Gastroesophageal sphincter (tissue), 4 donors: Measurements from ENCODE around the gene CTSW. TPM values are rescaled to one million over a fixed set of nuclear protein-coding genes. Genes with fewer than 3 reads are reported as not detected.

Experiments
- ATAC-seq: fragments of 150-250 bp; one replicate; pipeline ENCODE4 v1.9.1; 2016; ENCODE audit warnings: mild to moderate bottlenecking, moderate library complexity
- H3K27ac ChIP-seq, 4 donors: fragments of 200-600 bp; sonication (generic) in 3 of 4; 1 replicate in 3 of 4; 2 replicates in 1 of 4; pipeline ENCODE4 v1.5.1; 2016 to 2019
- H3K27me3 ChIP-seq: fragments of 200-600 bp; sonication (generic); one replicate; pipeline ENCODE4 v1.5.1; 2019
- H3K36me3 ChIP-seq, 2 donors: fragments of 200-600 bp; sonication (generic); one replicate each; pipeline ENCODE4 v1.5.1; 2019; ENCODE audit warnings: control low read depth in 1 of 2
- H3K4me1 ChIP-seq, 3 donors: fragments of 200-600 bp; sonication (generic); 1 replicate in 2 of 3; 2 replicates in 1 of 3; pipeline ENCODE4 v1.5.1; 2016 to 2019; ENCODE audit warnings: control low read depth in 2 of 3
- H3K4me3 ChIP-seq, 2 donors: fragments of 200-600 bp; sonication (generic); one replicate each; pipeline ENCODE4 v1.5.1; 2019; ENCODE audit warnings: mild to moderate bottlenecking in 1 of 2, moderate library complexity in 1 of 2
- H3K9me3 ChIP-seq, 3 donors: fragments of 200-600 bp; sonication (generic); one replicate each; pipeline ENCODE4 v1.5.1; 2017 to 2019; ENCODE audit warnings: control low read depth in 2 of 3
- EP300 ChIP-seq: sonication (generic); formaldehyde crosslinking; IDR thresholded peaks from one replicate; pipeline ENCODE4 v1.6.1; 2017; ENCODE audit warnings: antibody characterized with exemption, mild to moderate bottlenecking
- POLR2A ChIP-seq, 2 donors: fragments of 450-650 bp; IDR thresholded peaks; one replicate each; pipeline ENCODE4 v1.6.1; 2017; ENCODE audit warnings: antibody characterized with exemption in 2 of 2, mild to moderate bottlenecking in 2 of 2, moderate library complexity in 1 of 2
- POLR2AphosphoS5 ChIP-seq: sonication (generic); formaldehyde crosslinking; IDR thresholded peaks from one replicate; pipeline ENCODE4 v1.6.1; 2017; ENCODE audit warnings: antibody characterized with exemption
- WGBS, 2 donors: methylation state at CpG; one replicate each; pipeline ENCODE4 v1.1.5; 2018; ENCODE audit warnings: low coverage in 1 of 2; 5-methylcytosine and 5-hydroxymethylcytosine counted together
- total RNA-seq, 4 donors: library from RNA; depleted of rRNA; stranded (reverse); fragments of >200 nt; gene quantifications; one replicate each; pipeline ENCODE4 v1.1.0, GENCODE V29; 2016
- TF ChIP-seq, protein P1 (sequence below), 4 experiments: fragments of 200-600 bp in 2 of 4; fragments of 450-650 bp in 2 of 4; sonication (generic) in 1 of 4; IDR thresholded peaks; one replicate each; pipeline ENCODE4 v1.5.1; 2017 to 2019; ENCODE audit warnings: antibody characterized with exemption in 4 of 4, mild to moderate bottlenecking in 2 of 4, moderate library complexity in 2 of 4

The CTSW gene
- total RNA-seq, 4 donors from 2014 or later, result 0.52 to 3.6 (median 0.94) TPM; not detected in 1

DNA sequence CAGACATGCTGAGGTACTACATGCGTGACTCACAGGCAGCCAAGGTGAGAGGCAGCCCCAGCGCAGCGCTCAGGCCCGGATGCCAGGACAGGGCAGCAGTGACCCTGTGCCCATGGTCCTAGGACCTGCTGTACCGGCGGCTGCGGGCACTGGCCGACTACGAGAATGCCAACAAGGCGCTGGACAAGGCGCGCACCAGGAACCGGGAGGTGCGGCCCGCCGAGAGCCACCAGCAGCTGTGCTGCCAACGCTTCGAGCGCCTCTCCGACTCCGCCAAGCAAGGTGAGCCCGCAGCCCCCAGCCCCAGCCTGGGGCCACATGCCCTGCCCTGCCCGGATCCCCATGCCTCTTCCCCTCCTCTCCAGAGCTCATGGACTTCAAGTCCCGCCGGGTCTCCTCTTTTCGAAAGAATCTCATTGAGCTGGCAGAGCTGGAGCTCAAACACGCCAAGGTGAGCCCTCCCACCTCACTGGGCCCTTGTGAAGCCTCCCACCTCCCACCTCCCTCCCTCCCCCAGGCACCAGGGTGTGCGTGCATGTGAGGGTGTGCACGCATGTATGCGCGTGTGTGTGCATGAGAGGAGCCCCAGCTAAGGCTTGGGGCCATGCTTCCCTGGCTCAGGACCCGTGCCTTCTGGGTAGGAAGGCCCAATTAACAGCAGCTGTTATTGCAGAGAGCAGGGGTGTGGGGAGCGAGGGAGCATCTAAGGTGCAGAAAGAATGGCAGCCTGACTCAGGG, 27.0 kb upstream of the CTSW start:
- no peak overlapping the region for H3K4me3 ChIP-seq
- ATAC-seq, result no peak
- TF ChIP-seq POLR2AphosphoS5, result no peak
- TF ChIP-seq POLR2A (IDR thresholded peaks at IDR 0.05), result no peak
- TF ChIP-seq, protein P1, sequence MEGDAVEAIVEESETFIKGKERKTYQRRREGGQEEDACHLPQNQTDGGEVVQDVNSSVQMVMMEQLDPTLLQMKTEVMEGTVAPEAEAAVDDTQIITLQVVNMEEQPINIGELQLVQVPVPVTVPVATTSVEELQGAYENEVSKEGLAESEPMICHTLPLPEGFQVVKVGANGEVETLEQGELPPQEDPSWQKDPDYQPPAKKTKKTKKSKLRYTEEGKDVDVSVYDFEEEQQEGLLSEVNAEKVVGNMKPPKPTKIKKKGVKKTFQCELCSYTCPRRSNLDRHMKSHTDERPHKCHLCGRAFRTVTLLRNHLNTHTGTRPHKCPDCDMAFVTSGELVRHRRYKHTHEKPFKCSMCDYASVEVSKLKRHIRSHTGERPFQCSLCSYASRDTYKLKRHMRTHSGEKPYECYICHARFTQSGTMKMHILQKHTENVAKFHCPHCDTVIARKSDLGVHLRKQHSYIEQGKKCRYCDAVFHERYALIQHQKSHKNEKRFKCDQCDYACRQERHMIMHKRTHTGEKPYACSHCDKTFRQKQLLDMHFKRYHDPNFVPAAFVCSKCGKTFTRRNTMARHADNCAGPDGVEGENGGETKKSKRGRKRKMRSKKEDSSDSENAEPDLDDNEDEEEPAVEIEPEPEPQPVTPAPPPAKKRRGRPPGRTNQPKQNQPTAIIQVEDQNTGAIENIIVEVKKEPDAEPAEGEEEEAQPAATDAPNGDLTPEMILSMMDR (IDR thresholded peaks at IDR 0.05), result no peak
- TF ChIP-seq EP300, result no peak
- peaks cover 0 to 60% of the 10 kb centered on the region in 2 donors for H3K36me3 ChIP-seq
- no CpG with 5 or more reads among the region's 33 CpGs for WGBS, 2 donors
- H3K9me3 ChIP-seq, result peaks cover 0 to 10% (median 0%) of the 10 kb centered on the region in 3 donors
- no peaks in the 10 kb centered on the region for H3K27me3 ChIP-seq
- H3K27ac ChIP-seq, result no peak overlapping the region
- peaks cover 0 to 52% (median 13%) of the 10 kb centered on the region in 3 donors for H3K4me1 ChIP-seq

DNA sequence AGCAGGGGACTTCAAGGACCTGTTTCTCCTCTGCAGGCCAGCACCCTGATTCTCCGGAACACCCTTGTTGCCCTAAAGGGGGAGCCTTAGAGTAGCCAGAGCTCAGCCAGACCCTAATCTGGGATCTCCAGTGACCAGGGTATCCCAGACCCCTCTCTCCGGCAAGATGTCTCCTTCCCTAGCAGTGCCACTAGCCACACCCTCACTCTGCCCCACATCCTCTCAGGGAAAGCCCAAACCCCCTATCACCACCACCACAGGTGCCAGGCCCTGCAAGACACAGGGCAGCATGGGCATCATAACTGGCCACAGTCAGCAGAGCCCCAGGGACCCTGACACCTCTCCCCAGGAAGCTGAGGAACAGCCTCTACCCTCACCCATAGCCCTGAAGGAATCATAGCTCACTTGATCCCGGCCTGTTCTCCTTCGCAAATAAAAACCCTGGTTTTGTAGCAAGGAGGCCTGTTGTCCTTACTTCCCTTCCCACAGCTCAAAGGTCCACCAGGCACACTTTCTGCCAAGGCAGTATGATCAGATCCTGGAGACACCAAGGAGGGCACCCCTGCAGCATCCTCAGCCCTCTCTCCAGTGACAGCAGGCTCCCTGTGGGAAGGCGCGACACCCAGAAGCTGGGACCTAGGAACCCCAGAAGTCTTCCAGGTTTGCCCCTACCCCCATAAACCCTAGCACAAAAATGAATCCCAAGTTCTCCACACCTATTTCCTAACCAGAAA, 26.2 kb upstream of the CTSW start:
- peaks cover 0 to 53% (median 13%) of the 10 kb centered on the region in 3 donors for H3K4me1 ChIP-seq
- peaks cover 0 to 60% of the 10 kb centered on the region in 2 donors for H3K36me3 ChIP-seq
- ATAC-seq, result no peak
- H3K9me3 ChIP-seq, result peaks cover 0 to 10% (median 0%) of the 10 kb centered on the region in 3 donors
- H3K27ac ChIP-seq, result no peak overlapping the region
- TF ChIP-seq, protein P1 (IDR thresholded peaks at IDR 0.05), result no peak
- TF ChIP-seq EP300 (no peak), POLR2A (IDR thresholded peaks at IDR 0.05) (no peak), POLR2AphosphoS5 (no peak)
- H3K4me3 ChIP-seq, result no peak overlapping the region
- 17 to 100% methylated on average over 1 of the region's 6 CpGs for WGBS, 2 donors
- H3K27me3 ChIP-seq, result no peaks in the 10 kb centered on the region

DNA sequence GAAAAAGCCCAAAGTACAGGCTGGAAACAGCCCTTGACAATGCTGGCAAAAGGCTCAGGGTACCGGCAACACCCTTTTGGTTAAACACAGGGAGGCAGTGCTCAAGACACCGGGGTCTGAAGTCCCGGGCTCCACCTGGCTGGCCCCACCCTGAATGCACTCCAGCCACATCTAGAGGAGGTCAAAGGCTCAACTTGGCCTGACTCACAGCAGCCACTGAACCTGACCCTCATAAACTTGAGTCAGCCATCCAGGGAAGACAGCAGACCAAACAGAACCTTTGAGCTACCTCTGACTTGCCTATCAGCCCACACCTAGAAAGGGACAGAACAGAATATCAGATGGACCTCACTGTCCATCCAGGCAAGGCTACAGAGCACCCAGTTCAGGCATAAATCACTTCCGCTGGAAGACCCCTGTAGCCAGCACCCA, 25.5 kb upstream of the CTSW start:
- no peak for ATAC-seq
- no peak for TF ChIP-seq POLR2A (IDR thresholded peaks at IDR 0.05)
- TF ChIP-seq EP300, result no peak
- TF ChIP-seq POLR2AphosphoS5, result no peak
- TF ChIP-seq, protein P1 (IDR thresholded peaks at IDR 0.05), result no peak
- 69% methylated on average over 2 of the region's 4 CpGs; no CpG with 5 or more reads in 1 of the 2 donors for WGBS, 2 donors
- peaks cover 0 to 61% (median 13%) of the 10 kb centered on the region in 3 donors for H3K4me1 ChIP-seq
- peaks cover 0 to 10% (median 0%) of the 10 kb centered on the region in 3 donors for H3K9me3 ChIP-seq
- no peak overlapping the region for H3K4me3 ChIP-seq
- no peak overlapping the region for H3K27ac ChIP-seq
- no peaks in the 10 kb centered on the region for H3K27me3 ChIP-seq
- H3K36me3 ChIP-seq, result peaks cover 0 to 60% of the 10 kb centered on the region in 2 donors

DNA sequence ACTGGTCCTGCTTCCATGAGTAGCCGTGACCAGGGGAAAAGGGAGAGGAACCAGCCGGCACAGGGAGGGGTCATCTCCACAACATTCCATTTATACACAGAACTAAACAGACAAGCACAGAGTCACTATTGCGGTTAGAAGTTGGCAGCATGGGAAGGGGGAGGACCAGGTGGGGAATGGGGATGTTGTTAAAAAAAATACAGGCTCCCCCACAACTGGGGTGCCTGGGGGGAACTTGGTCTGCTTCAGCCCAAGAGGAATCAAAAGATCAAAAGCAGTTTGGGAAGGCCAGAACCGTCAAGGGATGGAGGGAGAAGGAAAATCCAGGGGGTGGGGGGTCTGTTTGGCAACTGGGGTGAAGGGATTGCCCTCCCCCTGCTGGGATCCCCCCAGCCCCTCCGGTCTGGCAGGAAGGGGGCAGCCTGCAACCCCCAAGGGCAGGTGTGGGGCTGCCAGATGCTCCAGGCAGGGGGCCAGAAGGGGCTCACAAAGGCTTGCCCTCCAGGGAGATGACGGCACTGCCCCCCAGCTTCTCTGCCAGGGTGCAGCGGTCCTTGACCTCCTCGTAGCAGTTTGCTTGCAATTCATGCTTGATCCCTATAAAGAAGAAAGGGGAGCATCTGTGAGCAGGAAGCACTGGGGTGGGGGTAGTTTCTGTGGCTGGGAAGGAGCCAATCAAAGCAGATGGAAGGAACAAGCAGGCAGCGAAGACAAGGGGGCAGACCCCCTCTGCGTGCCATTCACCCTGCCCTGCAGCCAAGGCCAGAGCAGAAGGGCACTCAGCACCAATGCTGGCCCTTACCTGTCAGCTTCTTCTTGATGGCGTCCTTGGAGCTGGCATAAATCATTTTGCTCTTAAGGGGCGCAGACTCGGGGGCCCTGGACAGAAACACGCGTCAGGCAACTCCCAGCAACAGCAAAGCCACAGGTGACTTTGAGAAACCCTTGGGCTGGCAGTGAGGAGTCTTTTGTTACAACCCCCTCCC, 24.5 kb upstream of the CTSW start:
- no peak for ATAC-seq
- Histone ChIP-seq H3K4me3 (no peak overlapping the region), H3K4me1 (peaks cover 0 to 67% (median 13%) of the 10 kb centered on the region in 3 donors), H3K9me3 (peaks cover 0 to 10% (median 0%) of the 10 kb centered on the region in 3 donors), H3K36me3 (peaks cover 0 to 60% of the 10 kb centered on the region in 2 donors), H3K27ac (no peak overlapping the region), H3K27me3 (no peaks in the 10 kb centered on the region)
- 42 to 55% methylated on average over 3 to 6 of the region's 15 CpGs for WGBS, 2 donors
- TF ChIP-seq POLR2AphosphoS5 (no peak), EP300 (no peak), POLR2A (IDR thresholded peaks at IDR 0.05) (no peak)
- TF ChIP-seq, protein P1 (IDR thresholded peaks at IDR 0.05), result no peak
